Liver (tissue), 9 donors: Measurements from ENCODE around the gene MRPL44. TPM values are rescaled to one million over a fixed set of nuclear protein-coding genes. Genes with fewer than 3 reads are reported as not detected.

Experiments
- DNase-seq: peaks from one replicate; pipeline ENCODE4 v3.0.0-alpha.2; 2017; ENCODE audit warnings: low spot score
- H3K27ac ChIP-seq, 2 donors: one replicate each; pipeline ENCODE4 v1.7.0; 2013; ENCODE audit warnings: inconsistent platforms in 2 of 2, low read length in 2 of 2, control low read depth in 1 of 2, low read depth in 1 of 2, mild to moderate bottlenecking in 1 of 2
- H3K27me3 ChIP-seq, 4 donors: one replicate each; pipeline versions ENCODE4 v1.6.1 to v1.7.0; 2013; ENCODE audit warnings: low read length in 3 of 4, inconsistent platforms in 1 of 4, mild to moderate bottlenecking in 1 of 4, moderate library complexity in 1 of 4; ENCODE audit not compliant: control insufficient read depth in 4 of 4, insufficient read depth in 4 of 4
- H3K36me3 ChIP-seq, 4 donors: one replicate each; pipeline versions ENCODE4 v1.6.1 to v1.7.0; 2013; ENCODE audit warnings: low read length in 3 of 4, mild to moderate bottlenecking in 3 of 4, low read depth in 1 of 4, moderate library complexity in 1 of 4; ENCODE audit not compliant: control insufficient read depth in 4 of 4, insufficient read depth in 3 of 4
- H3K4me1 ChIP-seq, 4 donors: one replicate each; pipeline versions ENCODE4 v1.6.1 to v1.7.0; 2013; ENCODE audit warnings: low read length in 3 of 4, mild to moderate bottlenecking in 3 of 4, moderate library complexity in 1 of 4; ENCODE audit not compliant: control insufficient read depth in 4 of 4, insufficient read depth in 4 of 4
- H3K4me3 ChIP-seq, 3 donors: one replicate each; pipeline versions ENCODE4 v1.6.1 to v1.7.0; 2013; ENCODE audit warnings: low read length in 3 of 3, control low read depth in 1 of 3, low read depth in 1 of 3, mild to moderate bottlenecking in 1 of 3
- H3K9ac ChIP-seq, 2 donors: one replicate each; pipeline ENCODE4 v1.7.0; 2013; ENCODE audit warnings: low read length in 2 of 2, mild to moderate bottlenecking in 2 of 2, moderate library complexity in 2 of 2, control low read depth in 1 of 2, low read depth in 1 of 2
- H3K9me3 ChIP-seq, 4 donors: one replicate each; pipeline versions ENCODE4 v1.6.1 to v1.7.0; 2013; ENCODE audit warnings: low read length in 3 of 4; ENCODE audit not compliant: control insufficient read depth in 4 of 4
- ATF3 ChIP-seq: IDR thresholded peaks from 2 replicates; pipeline ENCODE4 v1.6.1; 2016; ENCODE audit warnings: antibody characterized with exemption
- EGR1 ChIP-seq, 2 donors: IDR thresholded peaks; 2 replicates each; pipeline ENCODE4 v1.6.1; 2016 to 2018; ENCODE audit warnings: antibody characterized with exemption in 2 of 2, low read depth in 2 of 2
- FOXA1 ChIP-seq: IDR thresholded peaks from 2 replicates; pipeline ENCODE4 v1.6.1; 2016; ENCODE audit warnings: antibody characterized with exemption
- FOXA2 ChIP-seq: IDR thresholded peaks from 2 replicates; pipeline ENCODE4 v1.6.1; 2016; ENCODE audit warnings: antibody characterized with exemption
- GABPA ChIP-seq, 2 donors: IDR thresholded peaks in 1 of 2; conservative IDR thresholded peaks in 1 of 2; 2 replicates each; pipeline ENCODE4 v1.6.1; 2016; ENCODE audit warnings: antibody characterized with exemption in 2 of 2, mild to moderate bottlenecking in 1 of 2, moderate library complexity in 1 of 2
- HNF4A ChIP-seq, 2 donors: conservative IDR thresholded peaks; 2 replicates each; pipeline ENCODE4 v1.6.1; 2016; ENCODE audit warnings: antibody characterized with exemption in 2 of 2, mild to moderate bottlenecking in 2 of 2
- HNF4G ChIP-seq: IDR thresholded peaks from 2 replicates; pipeline ENCODE4 v1.6.1; 2016; ENCODE audit warnings: antibody characterized with exemption
- JUND ChIP-seq, 2 donors: IDR thresholded peaks; 2 replicates each; pipeline ENCODE4 v1.6.1; 2016; ENCODE audit warnings: antibody characterized with exemption in 2 of 2
- NR2F2 ChIP-seq: IDR thresholded peaks from 2 replicates; pipeline ENCODE4 v1.6.1; 2016; ENCODE audit warnings: antibody characterized with exemption
- RAD21 ChIP-seq, 2 donors: IDR thresholded peaks; 2 replicates each; pipeline ENCODE4 v1.6.1; 2016; ENCODE audit warnings: antibody characterized with exemption in 2 of 2, mild to moderate bottlenecking in 2 of 2
- RXRA ChIP-seq, 2 donors: IDR thresholded peaks; 2 replicates each; pipeline ENCODE4 v1.6.1; 2017 to 2018; ENCODE audit warnings: antibody characterized with exemption in 2 of 2, mild to moderate bottlenecking in 1 of 2
- SP1 ChIP-seq: IDR thresholded peaks from 2 replicates; pipeline ENCODE4 v1.6.1; 2018; ENCODE audit warnings: antibody characterized with exemption, mild to moderate bottlenecking
- TAF1 ChIP-seq: conservative IDR thresholded peaks from 2 replicates; pipeline ENCODE4 v1.6.1; 2016; ENCODE audit warnings: antibody characterized with exemption, mild to moderate bottlenecking
- YY1 ChIP-seq: IDR thresholded peaks from 2 replicates; pipeline ENCODE4 v1.6.1; 2016; ENCODE audit warnings: antibody characterized with exemption, mild to moderate bottlenecking
- ZBTB33 ChIP-seq: IDR thresholded peaks from 2 replicates; pipeline ENCODE4 v1.6.1; 2016; ENCODE audit warnings: antibody characterized with exemption
- WGBS: extraction: QIAGEN DNeasy Blood & Tissue Kit; methylation state at CpG from one replicate; pipeline ENCODE4 v1.1.7; 2013; 5-methylcytosine and 5-hydroxymethylcytosine counted together
- polyA plus RNA-seq, 2 donors: library from polyadenylated mRNA; stranded (reverse) in 1 of 2; unstranded in 1 of 2; fragments of 200-250 nt in 1 of 2; fragments of >200 nt in 1 of 2; fragmentation: Nextera tagmentation in 1 of 2; extraction: Ambion mirVana in 1 of 2; gene quantifications; one replicate each; pipeline versions ENCODE4 v1.2.1 to v1.2.3, GENCODE V29; 2013 to 2015
- total RNA-seq, 2 donors: library from RNA; depleted of rRNA; stranded (reverse); fragments of >200 nt; gene quantifications; one replicate each; pipeline ENCODE4 v1.2.3, GENCODE V29; 2014
- TF ChIP-seq, protein P1 (sequence below): fragments of 150-350 bp; IDR thresholded peaks from 2 replicates; pipeline ENCODE4 v1.5.1; 2017; ENCODE audit warnings: improper control_type of control experiment, low read depth, low read length; ENCODE audit not compliant: missing input control
- TF ChIP-seq, protein P2 (sequence below): IDR thresholded peaks from 2 replicates; pipeline ENCODE4 v1.6.1; 2016; ENCODE audit warnings: antibody characterized with exemption
- TF ChIP-seq, protein P3 (sequence below): IDR thresholded peaks from 2 replicates; pipeline ENCODE4 v1.6.1; 2016; ENCODE audit warnings: antibody characterized with exemption, mild to moderate bottlenecking
- donor health status: healthy.
- donor health status: healthy.
- donor health status: healthy.
- donor health status: healthy.
- donor health status: healthy.

The MRPL44 gene
- total and polyA plus RNA-seq, 4 donors = 19.0 to 27.8 (median 23.8) TPM

GRCh38 chr2:223989206-223989855 is 32.1 kb downstream of the MRPL44 start:
- Histone ChIP-seq H3K4me1 (peaks cover 0 to 3% (median 0%) of the 10 kb centered on the region in 4 donors), H3K9me3 (no peaks in the 10 kb centered on the region), H3K9ac (no peak overlapping the region), H3K27me3 (no peaks in the 10 kb centered on the region), H3K4me3 (no peak overlapping the region), H3K36me3 (no peaks in the 10 kb centered on the region), H3K27ac (no peak overlapping the region)
- TF ChIP-seq RAD21 (IDR thresholded peaks at IDR 0.05) (peak in 1 of 2 donors; percentile 37), JUND (IDR thresholded peaks at IDR 0.05) (no peak), FOXA2 (no peak)
- TF ChIP-seq, protein P1, sequence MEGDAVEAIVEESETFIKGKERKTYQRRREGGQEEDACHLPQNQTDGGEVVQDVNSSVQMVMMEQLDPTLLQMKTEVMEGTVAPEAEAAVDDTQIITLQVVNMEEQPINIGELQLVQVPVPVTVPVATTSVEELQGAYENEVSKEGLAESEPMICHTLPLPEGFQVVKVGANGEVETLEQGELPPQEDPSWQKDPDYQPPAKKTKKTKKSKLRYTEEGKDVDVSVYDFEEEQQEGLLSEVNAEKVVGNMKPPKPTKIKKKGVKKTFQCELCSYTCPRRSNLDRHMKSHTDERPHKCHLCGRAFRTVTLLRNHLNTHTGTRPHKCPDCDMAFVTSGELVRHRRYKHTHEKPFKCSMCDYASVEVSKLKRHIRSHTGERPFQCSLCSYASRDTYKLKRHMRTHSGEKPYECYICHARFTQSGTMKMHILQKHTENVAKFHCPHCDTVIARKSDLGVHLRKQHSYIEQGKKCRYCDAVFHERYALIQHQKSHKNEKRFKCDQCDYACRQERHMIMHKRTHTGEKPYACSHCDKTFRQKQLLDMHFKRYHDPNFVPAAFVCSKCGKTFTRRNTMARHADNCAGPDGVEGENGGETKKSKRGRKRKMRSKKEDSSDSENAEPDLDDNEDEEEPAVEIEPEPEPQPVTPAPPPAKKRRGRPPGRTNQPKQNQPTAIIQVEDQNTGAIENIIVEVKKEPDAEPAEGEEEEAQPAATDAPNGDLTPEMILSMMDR = peak; percentile 8
- no peak for DNase-seq
- WGBS = 84% methylated on average over 10 of the region's 10 CpGs

- TF ChIP-seq FOXA1 (no peak), JUND (IDR thresholded peaks at IDR 0.05) (no peak), EGR1 (IDR thresholded peaks at IDR 0.05; ENCODE audit: low read depth in 2 of 2) (no peak), RXRA (IDR thresholded peaks at IDR 0.05) (no peak), NR2F2 (no peak), HNF4G (no peak), YY1 (no peak), GABPA (IDR thresholded peaks at IDR 0.05 in 1 of 2, conservative IDR thresholded peaks at IDR 0.05 in 1 of 2) (no peak), HNF4A (conservative IDR thresholded peaks at IDR 0.05) (no peak), FOXA2 (no peak), ZBTB33 (no peak), ATF3 (no peak), RAD21 (IDR thresholded peaks at IDR 0.05) (no peak), SP1 (no peak), TAF1 (no peak)
- TF ChIP-seq, protein P2, sequence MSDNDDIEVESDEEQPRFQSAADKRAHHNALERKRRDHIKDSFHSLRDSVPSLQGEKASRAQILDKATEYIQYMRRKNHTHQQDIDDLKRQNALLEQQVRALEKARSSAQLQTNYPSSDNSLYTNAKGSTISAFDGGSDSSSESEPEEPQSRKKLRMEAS = no peak
- TF ChIP-seq, protein P1 = no peak
- TF ChIP-seq, protein P3, sequence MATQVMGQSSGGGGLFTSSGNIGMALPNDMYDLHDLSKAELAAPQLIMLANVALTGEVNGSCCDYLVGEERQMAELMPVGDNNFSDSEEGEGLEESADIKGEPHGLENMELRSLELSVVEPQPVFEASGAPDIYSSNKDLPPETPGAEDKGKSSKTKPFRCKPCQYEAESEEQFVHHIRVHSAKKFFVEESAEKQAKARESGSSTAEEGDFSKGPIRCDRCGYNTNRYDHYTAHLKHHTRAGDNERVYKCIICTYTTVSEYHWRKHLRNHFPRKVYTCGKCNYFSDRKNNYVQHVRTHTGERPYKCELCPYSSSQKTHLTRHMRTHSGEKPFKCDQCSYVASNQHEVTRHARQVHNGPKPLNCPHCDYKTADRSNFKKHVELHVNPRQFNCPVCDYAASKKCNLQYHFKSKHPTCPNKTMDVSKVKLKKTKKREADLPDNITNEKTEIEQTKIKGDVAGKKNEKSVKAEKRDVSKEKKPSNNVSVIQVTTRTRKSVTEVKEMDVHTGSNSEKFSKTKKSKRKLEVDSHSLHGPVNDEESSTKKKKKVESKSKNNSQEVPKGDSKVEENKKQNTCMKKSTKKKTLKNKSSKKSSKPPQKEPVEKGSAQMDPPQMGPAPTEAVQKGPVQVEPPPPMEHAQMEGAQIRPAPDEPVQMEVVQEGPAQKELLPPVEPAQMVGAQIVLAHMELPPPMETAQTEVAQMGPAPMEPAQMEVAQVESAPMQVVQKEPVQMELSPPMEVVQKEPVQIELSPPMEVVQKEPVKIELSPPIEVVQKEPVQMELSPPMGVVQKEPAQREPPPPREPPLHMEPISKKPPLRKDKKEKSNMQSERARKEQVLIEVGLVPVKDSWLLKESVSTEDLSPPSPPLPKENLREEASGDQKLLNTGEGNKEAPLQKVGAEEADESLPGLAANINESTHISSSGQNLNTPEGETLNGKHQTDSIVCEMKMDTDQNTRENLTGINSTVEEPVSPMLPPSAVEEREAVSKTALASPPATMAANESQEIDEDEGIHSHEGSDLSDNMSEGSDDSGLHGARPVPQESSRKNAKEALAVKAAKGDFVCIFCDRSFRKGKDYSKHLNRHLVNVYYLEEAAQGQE = no peak
- no peak overlapping the region for H3K4me3 ChIP-seq
- no peak for DNase-seq
- H3K36me3 ChIP-seq = no peaks in the 10 kb centered on the region
- no peaks in the 10 kb centered on the region for H3K9me3 ChIP-seq
- no peaks in the 10 kb centered on the region for H3K27me3 ChIP-seq
- H3K9ac ChIP-seq = no peak overlapping the region
- H3K27ac ChIP-seq = no peak overlapping the region
- WGBS = 80% methylated on average over 3 of the region's 3 CpGs
- H3K4me1 ChIP-seq = peaks cover 0 to 3% (median 0%) of the 10 kb centered on the region in 4 donors
These were observed 32.6 kb downstream of the MRPL44 start for GRCh38 chr2:223989856-223990232.
